ENCODE data around the gene PAX3. TPM values are rescaled to one million over a fixed set of nuclear protein-coding genes. Genes with fewer than 3 reads are reported as not detected.

Gene PAX3
- total RNA-seq, 1 donor from 2014 or later, result 4.6 TPM

- no peak for DNase-seq (ENCODE audit: low spot score)
- H3K9ac ChIP-seq, result no peak overlapping the region
- H3K9me3 ChIP-seq (ENCODE audit: low read depth), result no peaks in the 10 kb centered on the region
- Mint-ChIP-seq H3K36me3 (no peaks in the 10 kb centered on the region), H3K27ac (no peak overlapping the region), H3K27me3 (ENCODE audit: insufficient read depth, low read depth) (peaks cover 85% of the 10 kb centered on the region), H3K4me3 (peak overlapping the region; percentile 79), H3K4me1 (peaks cover 66% of the 10 kb centered on the region), H3K9me3 (peaks cover 6% of the 10 kb centered on the region)
- TF ChIP-seq EZH2 (IDR thresholded peaks at IDR 0.05) (no peak), EZH2phosphoT487 (IDR thresholded peaks at IDR 0.05) (no peak), CTCF (IDR thresholded peaks at IDR 0.05) (no peak)
- no peaks in the 10 kb centered on the region for H3K36me3 ChIP-seq
- H3F3A ChIP-seq (ENCODE audit: low read depth), result peaks cover 64% of the 10 kb centered on the region
- peak overlapping the region; percentile 66 for H3K4me2 ChIP-seq
- peaks cover 41% of the 10 kb centered on the region for H3K4me1 ChIP-seq
- H3K79me2 ChIP-seq (ENCODE audit: low read depth), result no peaks in the 10 kb centered on the region
- H2AFZ ChIP-seq (replicated peaks), result no peak overlapping the region
- no peak overlapping the region for H3K4me3 ChIP-seq
- H3K27me3 ChIP-seq, result peaks cover 100% of the 10 kb centered on the region
- H3K27ac ChIP-seq, result no peak overlapping the region
- H4K20me1 ChIP-seq (ENCODE audit: low read depth), result peaks cover 80% of the 10 kb centered on the region
Observed at GRCh38 chr2:222310747-222311318, 12.0 kb upstream of the PAX3 start.

GRCh38 chr2:222309766-222310165 lies 11.0 kb upstream of the PAX3 start:
- H3K36me3 Mint-ChIP-seq, result no peaks in the 10 kb centered on the region
- peaks cover 87% of the 10 kb centered on the region for H3K27me3 Mint-ChIP-seq (ENCODE audit: insufficient read depth, low read depth)
- DNase-seq (ENCODE audit: low spot score), result no peak
- Histone ChIP-seq H3K79me2 (ENCODE audit: low read depth) (no peaks in the 10 kb centered on the region), H3K27me3 (peaks cover 100% of the 10 kb centered on the region), H3K4me1 (peaks cover 51% of the 10 kb centered on the region), H3K4me2 (no peak overlapping the region), H3K4me3 (no peak overlapping the region), H3K27ac (no peak overlapping the region), H3K9me3 (ENCODE audit: low read depth) (no peaks in the 10 kb centered on the region), H2AFZ (replicated peaks) (no peak overlapping the region), H3F3A (ENCODE audit: low read depth) (peaks cover 71% of the 10 kb centered on the region), H3K36me3 (no peaks in the 10 kb centered on the region), H3K9ac (no peak overlapping the region), H4K20me1 (ENCODE audit: low read depth) (peaks cover 83% of the 10 kb centered on the region)
- no peak overlapping the region for H3K4me3 Mint-ChIP-seq
- TF ChIP-seq EZH2 (IDR thresholded peaks at IDR 0.05), result no peak
- TF ChIP-seq CTCF (IDR thresholded peaks at IDR 0.05), result no peak
- no peak for TF ChIP-seq EZH2phosphoT487 (IDR thresholded peaks at IDR 0.05)
- peaks cover 6% of the 10 kb centered on the region for H3K9me3 Mint-ChIP-seq
- H3K4me1 Mint-ChIP-seq, result peaks cover 64% of the 10 kb centered on the region
- H3K27ac Mint-ChIP-seq, result no peak overlapping the region

GRCh38 chr2:222309361-222309760 lies 10.6 kb upstream of the PAX3 start:
- H3K36me3 ChIP-seq, result no peaks in the 10 kb centered on the region
- peaks cover 100% of the 10 kb centered on the region for H3K27me3 ChIP-seq
- no peak overlapping the region for H3K27ac ChIP-seq
- Mint-ChIP-seq H3K4me3 (no peak overlapping the region), H3K27ac (no peak overlapping the region), H3K9me3 (peaks cover 6% of the 10 kb centered on the region), H3K36me3 (no peaks in the 10 kb centered on the region), H3K27me3 (ENCODE audit: insufficient read depth, low read depth) (peaks cover 91% of the 10 kb centered on the region), H3K4me1 (peaks cover 66% of the 10 kb centered on the region)
- H2AFZ ChIP-seq (replicated peaks), result no peak overlapping the region
- H3K9me3 ChIP-seq (ENCODE audit: low read depth), result no peaks in the 10 kb centered on the region
- H3K79me2 ChIP-seq (ENCODE audit: low read depth), result no peaks in the 10 kb centered on the region
- H3F3A ChIP-seq (ENCODE audit: low read depth), result peaks cover 71% of the 10 kb centered on the region
- H3K9ac ChIP-seq, result no peak overlapping the region
- DNase-seq (ENCODE audit: low spot score), result no peak
- no peak overlapping the region for H3K4me2 ChIP-seq
- H3K4me3 ChIP-seq, result no peak overlapping the region
- TF ChIP-seq EZH2phosphoT487 (IDR thresholded peaks at IDR 0.05) (no peak), CTCF (IDR thresholded peaks at IDR 0.05) (no peak), EZH2 (IDR thresholded peaks at IDR 0.05) (no peak)
- H4K20me1 ChIP-seq (ENCODE audit: low read depth), result peaks cover 86% of the 10 kb centered on the region
- peaks cover 52% of the 10 kb centered on the region for H3K4me1 ChIP-seq

All from neural progenitor cell (in vitro differentiated cells).